Ishikawa (cell line): ENCODE measurements around the gene LMF1.

Experiments used
- CEBPB ChIP-seq: IDR thresholded peaks from 2 replicates; pipeline ENCODE4 v1.6.1; 2012
- CREB1 ChIP-seq: IDR thresholded peaks from 2 replicates; pipeline ENCODE4 v1.6.1; 2012; ENCODE audit warnings: low read depth
- EGR1 ChIP-seq: IDR thresholded peaks from 2 replicates; pipeline ENCODE4 v1.6.1; 2012
- EP300 ChIP-seq: IDR thresholded peaks from 2 replicates; pipeline ENCODE4 v1.6.1; 2012; ENCODE audit warnings: borderline replicate concordance
- FOXM1 ChIP-seq: IDR thresholded peaks from 2 replicates; pipeline ENCODE4 v1.6.1; 2012; ENCODE audit warnings: low read depth, borderline replicate concordance
- MAX ChIP-seq: IDR thresholded peaks from 2 replicates; pipeline ENCODE4 v1.6.1; 2012
- NFIC ChIP-seq: IDR thresholded peaks from 2 replicates; pipeline ENCODE4 v1.6.1; 2012
- RAD21 ChIP-seq: IDR thresholded peaks from 2 replicates; pipeline ENCODE4 v1.6.1; 2012; ENCODE audit warnings: low read depth
- TAF1 ChIP-seq: IDR thresholded peaks from 2 replicates; pipeline ENCODE4 v1.6.1; 2012; ENCODE audit warnings: low read depth, mild to moderate bottlenecking
- TCF12 ChIP-seq: IDR thresholded peaks from 2 replicates; pipeline ENCODE4 v1.6.1; 2012; ENCODE audit warnings: low read depth
- TEAD4 ChIP-seq: IDR thresholded peaks from 2 replicates; pipeline ENCODE4 v1.6.1; 2012
- YY1 ChIP-seq: IDR thresholded peaks from 2 replicates; pipeline ENCODE4 v1.6.1; 2012; ENCODE audit warnings: low read depth
- ZBTB7A ChIP-seq: IDR thresholded peaks from 2 replicates; pipeline ENCODE4 v1.6.1; 2012; ENCODE audit warnings: low read depth
- TF ChIP-seq, protein P1 (sequence below): IDR thresholded peaks from 2 replicates; pipeline ENCODE4 v1.6.1; 2012; ENCODE audit warnings: low read depth, mild to moderate bottlenecking
- TF ChIP-seq, protein P2 (sequence below): IDR thresholded peaks from 2 replicates; pipeline ENCODE4 v1.6.1; 2012

The LMF1 gene

DNA sequence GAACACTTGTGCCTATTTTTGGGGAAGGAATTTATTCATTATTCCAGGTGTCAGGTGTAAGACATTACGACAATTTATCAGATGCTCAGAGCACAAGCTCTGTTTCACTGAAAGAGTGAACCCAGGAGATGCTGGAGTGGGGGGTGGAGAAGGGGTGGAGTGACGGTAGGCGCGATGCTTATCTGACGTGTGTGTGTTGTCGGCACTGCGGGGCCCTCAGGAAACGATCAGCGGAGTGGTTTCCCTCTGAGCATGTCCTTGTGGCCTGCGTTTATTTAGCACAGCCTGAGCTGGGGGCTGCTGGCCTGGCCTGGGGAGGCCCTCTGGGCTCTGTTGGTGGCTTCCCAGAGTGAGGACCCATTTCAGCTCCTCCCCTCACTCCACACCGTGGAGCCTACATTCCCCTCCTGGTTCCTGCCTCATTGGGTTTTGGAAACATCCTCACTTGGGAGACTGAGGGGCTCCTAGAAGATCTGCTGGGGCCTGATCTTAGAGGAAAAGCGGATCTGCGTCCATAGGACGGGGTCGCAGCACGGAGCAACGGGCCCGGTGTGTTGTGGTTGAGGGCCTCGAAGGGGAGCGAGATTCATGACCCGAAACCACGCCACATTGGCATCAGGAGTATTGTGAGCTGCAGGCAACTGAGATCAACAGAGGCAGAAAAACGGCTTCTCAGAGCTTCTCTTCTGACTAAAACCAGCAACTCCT lies 151.3 kb downstream of the LMF1 start:
- TF ChIP-seq EP300 (no peak), CEBPB (no peak)

- TF ChIP-seq YY1 (no peak), TEAD4 (no peak), TAF1 (no peak), NFIC (no peak), MAX (no peak), CEBPB (no peak), EP300 (no peak), RAD21 (no peak), EGR1 (no peak), TCF12 (no peak), ZBTB7A (no peak), CREB1 (no peak), FOXM1 (no peak)
- TF ChIP-seq, protein P1, sequence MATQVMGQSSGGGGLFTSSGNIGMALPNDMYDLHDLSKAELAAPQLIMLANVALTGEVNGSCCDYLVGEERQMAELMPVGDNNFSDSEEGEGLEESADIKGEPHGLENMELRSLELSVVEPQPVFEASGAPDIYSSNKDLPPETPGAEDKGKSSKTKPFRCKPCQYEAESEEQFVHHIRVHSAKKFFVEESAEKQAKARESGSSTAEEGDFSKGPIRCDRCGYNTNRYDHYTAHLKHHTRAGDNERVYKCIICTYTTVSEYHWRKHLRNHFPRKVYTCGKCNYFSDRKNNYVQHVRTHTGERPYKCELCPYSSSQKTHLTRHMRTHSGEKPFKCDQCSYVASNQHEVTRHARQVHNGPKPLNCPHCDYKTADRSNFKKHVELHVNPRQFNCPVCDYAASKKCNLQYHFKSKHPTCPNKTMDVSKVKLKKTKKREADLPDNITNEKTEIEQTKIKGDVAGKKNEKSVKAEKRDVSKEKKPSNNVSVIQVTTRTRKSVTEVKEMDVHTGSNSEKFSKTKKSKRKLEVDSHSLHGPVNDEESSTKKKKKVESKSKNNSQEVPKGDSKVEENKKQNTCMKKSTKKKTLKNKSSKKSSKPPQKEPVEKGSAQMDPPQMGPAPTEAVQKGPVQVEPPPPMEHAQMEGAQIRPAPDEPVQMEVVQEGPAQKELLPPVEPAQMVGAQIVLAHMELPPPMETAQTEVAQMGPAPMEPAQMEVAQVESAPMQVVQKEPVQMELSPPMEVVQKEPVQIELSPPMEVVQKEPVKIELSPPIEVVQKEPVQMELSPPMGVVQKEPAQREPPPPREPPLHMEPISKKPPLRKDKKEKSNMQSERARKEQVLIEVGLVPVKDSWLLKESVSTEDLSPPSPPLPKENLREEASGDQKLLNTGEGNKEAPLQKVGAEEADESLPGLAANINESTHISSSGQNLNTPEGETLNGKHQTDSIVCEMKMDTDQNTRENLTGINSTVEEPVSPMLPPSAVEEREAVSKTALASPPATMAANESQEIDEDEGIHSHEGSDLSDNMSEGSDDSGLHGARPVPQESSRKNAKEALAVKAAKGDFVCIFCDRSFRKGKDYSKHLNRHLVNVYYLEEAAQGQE: no peak
- TF ChIP-seq, protein P2, sequence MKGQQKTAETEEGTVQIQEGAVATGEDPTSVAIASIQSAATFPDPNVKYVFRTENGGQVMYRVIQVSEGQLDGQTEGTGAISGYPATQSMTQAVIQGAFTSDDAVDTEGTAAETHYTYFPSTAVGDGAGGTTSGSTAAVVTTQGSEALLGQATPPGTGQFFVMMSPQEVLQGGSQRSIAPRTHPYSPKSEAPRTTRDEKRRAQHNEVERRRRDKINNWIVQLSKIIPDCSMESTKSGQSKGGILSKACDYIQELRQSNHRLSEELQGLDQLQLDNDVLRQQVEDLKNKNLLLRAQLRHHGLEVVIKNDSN: no peak
These were observed 152.2 kb downstream of the LMF1 start for GRCh38 chr16:818592-818991.

- TF ChIP-seq CEBPB (no peak), TCF12 (no peak), NFIC (no peak), RAD21 (no peak), YY1 (no peak)
- TF ChIP-seq, protein P2: no peak
These were observed 152.7 kb downstream of the LMF1 start for GRCh38 chr16:818132-818531.

GRCh38 chr16:817001-817906 lies 153.5 kb downstream of the LMF1 start:
- no peak for TF ChIP-seq EP300

DNA sequence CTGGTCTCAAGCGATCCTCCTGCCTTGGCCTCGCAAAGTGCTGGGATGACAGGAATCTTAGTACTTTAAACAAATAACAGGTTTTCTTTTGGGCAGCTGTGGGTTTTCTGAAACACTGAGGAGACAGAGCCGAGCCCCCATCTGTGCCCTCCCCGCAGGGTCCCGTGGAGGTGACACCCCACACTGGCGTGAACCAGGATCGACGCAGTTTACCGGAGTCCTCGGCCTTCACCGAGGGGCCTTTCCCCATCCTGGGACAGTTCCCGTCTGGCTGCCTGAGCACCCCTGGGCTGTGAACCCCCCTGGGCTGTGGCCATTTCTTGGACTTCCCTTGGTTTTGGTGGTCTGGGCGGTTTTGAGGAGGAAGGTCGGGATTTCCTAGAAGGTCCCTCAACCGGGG lies 154.9 kb downstream of the LMF1 start:
- no peak for TF ChIP-seq NFIC
- no peak for TF ChIP-seq ZBTB7A
- TF ChIP-seq TCF12: no peak
- no peak for TF ChIP-seq EGR1
- TF ChIP-seq, protein P2: no peak
- no peak for TF ChIP-seq FOXM1
- no peak for TF ChIP-seq YY1
- TF ChIP-seq MAX: no peak
- no peak for TF ChIP-seq CREB1
- TF ChIP-seq RAD21: no peak
- TF ChIP-seq TAF1: no peak
- no peak for TF ChIP-seq EP300
- TF ChIP-seq TEAD4: no peak
- TF ChIP-seq, protein P1: no peak
